C4-2B (cell line): ENCODE measurements around the gene TEFM.

ENCODE experiments used
- ZFX ChIP-seq: fragments of 450-650 bp; IDR thresholded peaks from 2 replicates; pipeline ENCODE4 v1.6.1; 2017
- TF ChIP-seq, protein P1 (sequence below): fragments of 450-650 bp; conservative IDR thresholded peaks from 2 replicates; pipeline ENCODE4 v1.5.1; 2017; ENCODE audit warnings: mild to moderate bottlenecking

DNA sequence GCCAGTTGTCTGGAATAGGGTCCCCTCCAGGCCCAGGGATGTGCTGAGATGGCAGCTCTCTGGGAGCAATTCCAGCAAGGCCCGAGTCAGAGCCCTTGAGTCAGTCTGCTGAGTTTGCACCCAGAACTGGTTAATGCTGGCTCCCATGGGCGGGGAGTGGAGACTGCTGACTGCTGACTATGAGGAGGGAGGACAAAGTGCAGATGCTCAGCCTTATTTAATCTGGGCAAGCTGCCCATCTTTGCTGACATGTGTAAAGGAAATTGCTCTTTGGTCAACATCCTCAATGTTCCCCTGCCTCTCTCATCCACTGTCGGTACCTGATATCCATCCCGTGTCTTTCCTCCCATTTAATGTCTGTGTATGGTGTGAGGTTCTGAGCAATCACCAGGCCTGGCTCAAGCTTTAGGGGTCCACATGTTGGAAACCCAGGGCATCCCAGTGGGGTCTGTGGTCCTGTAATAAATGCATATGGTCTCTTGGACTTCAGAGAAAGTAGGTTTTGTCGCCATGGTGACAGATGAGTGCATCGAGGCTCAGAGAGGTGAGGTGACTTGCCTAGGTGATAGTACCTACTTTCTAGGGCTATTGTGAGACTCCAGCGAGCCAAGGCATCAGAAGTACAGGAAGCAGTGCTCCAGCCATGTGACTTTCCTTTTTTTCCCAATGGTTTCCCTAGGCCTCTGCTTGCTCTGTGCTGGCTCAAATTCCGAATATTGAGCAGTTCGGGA lies 44.8 kb upstream of the TEFM start:
- TF ChIP-seq, protein P1, sequence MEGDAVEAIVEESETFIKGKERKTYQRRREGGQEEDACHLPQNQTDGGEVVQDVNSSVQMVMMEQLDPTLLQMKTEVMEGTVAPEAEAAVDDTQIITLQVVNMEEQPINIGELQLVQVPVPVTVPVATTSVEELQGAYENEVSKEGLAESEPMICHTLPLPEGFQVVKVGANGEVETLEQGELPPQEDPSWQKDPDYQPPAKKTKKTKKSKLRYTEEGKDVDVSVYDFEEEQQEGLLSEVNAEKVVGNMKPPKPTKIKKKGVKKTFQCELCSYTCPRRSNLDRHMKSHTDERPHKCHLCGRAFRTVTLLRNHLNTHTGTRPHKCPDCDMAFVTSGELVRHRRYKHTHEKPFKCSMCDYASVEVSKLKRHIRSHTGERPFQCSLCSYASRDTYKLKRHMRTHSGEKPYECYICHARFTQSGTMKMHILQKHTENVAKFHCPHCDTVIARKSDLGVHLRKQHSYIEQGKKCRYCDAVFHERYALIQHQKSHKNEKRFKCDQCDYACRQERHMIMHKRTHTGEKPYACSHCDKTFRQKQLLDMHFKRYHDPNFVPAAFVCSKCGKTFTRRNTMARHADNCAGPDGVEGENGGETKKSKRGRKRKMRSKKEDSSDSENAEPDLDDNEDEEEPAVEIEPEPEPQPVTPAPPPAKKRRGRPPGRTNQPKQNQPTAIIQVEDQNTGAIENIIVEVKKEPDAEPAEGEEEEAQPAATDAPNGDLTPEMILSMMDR = no peak
- no peak for TF ChIP-seq ZFX
